Measurements from ENCODE around the gene PFKFB3. TPM values are rescaled to one million over a fixed set of nuclear protein-coding genes. Genes with fewer than 3 reads are reported as not detected.
"Not testable (repeated sequence)": the region's sequence is repeated elsewhere in the genome, so short reads cannot be mapped to it uniquely, and the experiment has no call there.

The PFKFB3 gene
- total RNA-seq, 1 donor from 2014 or later = 28.1 TPM

- intact Hi-C loops (cut with DNase I) = loop anchor here (2.0 kb wide), 1 partner anchor 17 kb away; no protein-coding TSS in a partner anchor
- ATAC-seq (no peak), DNase-seq (ENCODE audit: missing footprints) (no peak)
These were observed 27.2 kb upstream of the PFKFB3 start for GRCh38 chr10:6175329-6176055.

- no peak for ATAC-seq
- DNase-seq (ENCODE audit: missing footprints) = no peak
These were observed 26.0 kb upstream of the PFKFB3 start for GRCh38 chr10:6176691-6177231.

GRCh38 chr10:6177880-6178281 is 24.9 kb upstream of the PFKFB3 start:
- DNase-seq (ENCODE audit: missing footprints) (no peak), ATAC-seq (peak; percentile 75)
- intact Hi-C loops (cut with DNase I) = loop anchor here (2.0 kb wide), 1 partner anchor 25 kb away; the partner anchor contains the start of gene PFKFB3

More at GRCh38 chr10:6176691-6177231, 26.0 kb upstream of the PFKFB3 start:
- intact Hi-C loops (cut with DNase I) = no loop called here

GRCh38 chr10:6178581-6178980 is 24.2 kb upstream of the PFKFB3 start:
- intact Hi-C loops (cut with DNase I) = loop anchor here (2.0 kb wide), 1 partner anchor 24 kb away; the partner anchor contains the start of gene PFKFB3
- ATAC-seq (no peak), DNase-seq (ENCODE audit: missing footprints) (no peak)

- intact Hi-C loops (cut with DNase I) = loop anchor here (2.0 kb wide), 1 partner anchor 24 kb away; the partner anchor contains the start of gene PFKFB3
- DNase-seq (ENCODE audit: missing footprints) = no peak
- ATAC-seq = no peak
These were observed 23.7 kb upstream of the PFKFB3 start for GRCh38 chr10:6179078-6179477.

- ATAC-seq (no peak), DNase-seq (ENCODE audit: missing footprints) (no peak)
- intact Hi-C loops (cut with DNase I) = no loop called here
These were observed 22.1 kb upstream of the PFKFB3 start for GRCh38 chr10:6180480-6181110.

- intact Hi-C loops (cut with DNase I) = no loop called here
- DNase-seq (ENCODE audit: missing footprints) (no peak), ATAC-seq (no peak)
These were observed 21.5 kb upstream of the PFKFB3 start for GRCh38 chr10:6181249-6181648.

- DNase-seq (ENCODE audit: missing footprints) = no peak
- peak; percentile 49 for ATAC-seq
- intact Hi-C loops (cut with DNase I) = no loop called here
These were observed 20.2 kb upstream of the PFKFB3 start for GRCh38 chr10:6182454-6183098.

- ATAC-seq (no peak), DNase-seq (ENCODE audit: missing footprints) (no peak)
- intact Hi-C loops (cut with DNase I) = no loop called here
These were observed 17.6 kb upstream of the PFKFB3 start for GRCh38 chr10:6185039-6185716.

GRCh38 chr10:6186894-6187256 is 15.9 kb upstream of the PFKFB3 start:
- no peak for ATAC-seq
- intact Hi-C loops (cut with DNase I) = no loop called here
- no peak for DNase-seq (ENCODE audit: missing footprints)

GRCh38 chr10:6187278-6187677 is 15.5 kb upstream of the PFKFB3 start:
- DNase-seq (ENCODE audit: missing footprints) (no peak), ATAC-seq (no peak)
- intact Hi-C loops (cut with DNase I) = no loop called here

- ATAC-seq; DNase-seq (ENCODE audit: missing footprints); intact Hi-C loops (cut with DNase I): not testable (repeated sequence)
These were observed 12.7 kb upstream of the PFKFB3 start for GRCh38 chr10:6190033-6190432.

GRCh38 chr10:6191147-6191546 is 11.6 kb upstream of the PFKFB3 start:
- ATAC-seq = no peak
- intact Hi-C loops (cut with DNase I) = no loop called here
- DNase-seq (ENCODE audit: missing footprints) = no peak

GRCh38 chr10:6191569-6191968 is 11.2 kb upstream of the PFKFB3 start:
- intact Hi-C loops (cut with DNase I) = no loop called here

GRCh38 chr10:6193342-6193741 is 9.4 kb upstream of the PFKFB3 start:
- DNase-seq (ENCODE audit: missing footprints); ATAC-seq: not testable (repeated sequence)
- intact Hi-C loops (cut with DNase I) = loop anchor here (2.0 kb wide), 1 partner anchor 19 kb away; no protein-coding TSS in a partner anchor

More at GRCh38 chr10:6191569-6191968, 11.2 kb upstream of the PFKFB3 start:
- DNase-seq (ENCODE audit: missing footprints) = no peak
- ATAC-seq = no peak

- DNase-seq (ENCODE audit: missing footprints) = no peak
- no peak for ATAC-seq
- intact Hi-C loops (cut with DNase I) = no loop called here
These were observed 8.4 kb upstream of the PFKFB3 start for GRCh38 chr10:6194311-6194710.

- no peak for ATAC-seq
- DNase-seq (ENCODE audit: missing footprints) = no peak
- intact Hi-C loops (cut with DNase I) = no loop called here
These were observed 7.4 kb upstream of the PFKFB3 start for GRCh38 chr10:6195376-6195775.

- DNase-seq (ENCODE audit: missing footprints) (no peak), ATAC-seq (peak; percentile 47)
- intact Hi-C loops (cut with DNase I) = no loop called here
These were observed 6.9 kb upstream of the PFKFB3 start for GRCh38 chr10:6195846-6196245.

GRCh38 chr10:6196524-6196923 is 6.2 kb upstream of the PFKFB3 start:
- ATAC-seq; intact Hi-C loops (cut with DNase I); DNase-seq (ENCODE audit: missing footprints): not testable (repeated sequence)

Measured in Right ventricle myocardium inferior (tissue), 1 donor.